SH-SY5Y (cell line): ENCODE results near the gene STEAP3.

ENCODE experiments used
- GATA2 ChIP-seq: IDR thresholded peaks from 2 replicates; pipeline ENCODE4 v1.6.1; 2011; ENCODE audit warnings: mild to moderate bottlenecking, low read depth, low read length
- GATA3 ChIP-seq: IDR thresholded peaks from 2 replicates; pipeline ENCODE4 v1.6.1; 2011; ENCODE audit warnings: low read depth, mild to moderate bottlenecking, low read length, moderate library complexity

DNA sequence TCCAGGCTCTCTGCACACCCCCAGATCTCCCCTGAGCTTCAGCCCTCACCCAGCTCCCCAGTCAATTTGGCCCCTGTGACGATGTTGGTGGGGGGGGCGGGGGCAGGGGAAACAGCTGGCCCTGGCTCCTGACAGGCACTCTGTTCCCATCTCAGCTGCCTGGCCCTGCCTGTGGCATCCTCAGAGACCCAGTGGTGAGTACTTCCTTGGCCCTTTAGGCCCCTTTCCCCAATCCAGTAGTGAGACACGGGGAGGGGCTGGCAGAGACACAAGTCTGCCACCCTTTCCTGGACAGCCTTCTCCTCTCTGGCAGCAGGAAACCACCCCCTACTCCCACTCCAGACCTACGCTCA, 45.8 kb upstream of the STEAP3 start:
- TF ChIP-seq GATA2 = no peak
- TF ChIP-seq GATA3 = no peak
